Sigmoid colon (tissue), 4 donors: ENCODE data around the gene CLEC16A.

Experiments
- CTCF ChIP-seq, 4 experiments: fragments of 450-650 bp in 3 of 4; fragments of 200-600 bp in 1 of 4; IDR thresholded peaks; one replicate each; pipeline ENCODE4 v1.5.1; 2016 to 2019; ENCODE audit warnings: antibody characterized with exemption in 4 of 4, mild to moderate bottlenecking in 3 of 4, moderate library complexity in 2 of 4
- EP300 ChIP-seq, 4 donors: sonication (generic); formaldehyde crosslinking; IDR thresholded peaks; one replicate each; pipeline ENCODE4 v1.6.1; 2017; ENCODE audit warnings: antibody characterized with exemption in 4 of 4
- POLR2A ChIP-seq, 2 donors: fragments of 450-650 bp; IDR thresholded peaks; one replicate each; pipeline ENCODE4 v1.6.1; 2016; ENCODE audit warnings: antibody characterized with exemption in 2 of 2, mild to moderate bottlenecking in 2 of 2, moderate library complexity in 2 of 2
- POLR2AphosphoS5 ChIP-seq, 4 donors: sonication (generic); formaldehyde crosslinking; IDR thresholded peaks; one replicate each; pipeline ENCODE4 v1.6.1; 2017; ENCODE audit warnings: antibody characterized with exemption in 4 of 4

DNA sequence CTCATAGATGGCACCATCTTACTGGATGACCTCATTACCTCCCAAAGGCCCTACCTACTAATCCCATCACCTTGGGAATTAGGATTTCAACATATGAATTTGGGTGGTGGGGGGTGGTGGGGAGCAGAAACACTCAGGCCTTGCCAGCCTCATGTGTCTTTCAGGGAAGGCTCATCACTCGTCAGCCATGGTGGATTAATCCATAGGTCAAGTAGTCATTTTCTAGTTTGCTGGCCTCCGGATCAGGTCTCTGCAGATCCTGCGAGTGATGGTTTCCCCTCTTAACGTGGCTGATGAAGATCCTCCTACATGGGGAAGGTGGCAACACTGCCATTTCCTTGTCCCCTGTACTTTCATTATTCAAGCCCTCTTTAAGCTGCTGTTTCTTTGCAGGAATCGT, 101.1 kb downstream of the CLEC16A start:
- TF ChIP-seq POLR2A (IDR thresholded peaks at IDR 0.05) (no peak), CTCF (IDR thresholded peaks at IDR 0.05) (no peak), POLR2AphosphoS5 (IDR thresholded peaks at IDR 0.05) (no peak), EP300 (IDR thresholded peaks at IDR 0.05) (no peak)
